Measurements from ENCODE around the gene BID. TPM values are rescaled to one million over a fixed set of nuclear protein-coding genes. Genes with fewer than 3 reads are reported as not detected.

Gene BID
- total RNA-seq, 1 experiment from 2014 or later = 32.5 TPM

DNA sequence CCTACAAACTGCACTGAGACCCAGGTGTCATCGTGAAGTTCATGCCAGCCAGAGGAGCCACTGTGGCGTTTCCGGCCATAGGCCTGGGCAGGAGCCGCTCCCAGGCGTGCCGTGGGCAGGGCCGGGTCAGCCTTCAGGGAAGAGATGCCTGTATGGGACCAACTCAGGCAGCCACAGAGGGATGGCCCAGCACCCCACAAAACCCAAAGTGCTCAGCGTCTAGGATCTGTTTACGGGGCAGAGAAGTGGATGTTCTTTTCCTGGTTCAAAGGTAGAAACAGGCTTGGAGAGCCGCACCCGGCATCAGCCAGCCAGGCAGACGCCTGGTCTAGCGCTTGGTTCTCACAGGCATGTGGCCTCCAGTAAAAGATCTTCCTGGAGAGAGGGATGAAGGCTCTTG is 8.4 kb upstream of the BID start (continued):
- TF ChIP-seq, protein P1, sequence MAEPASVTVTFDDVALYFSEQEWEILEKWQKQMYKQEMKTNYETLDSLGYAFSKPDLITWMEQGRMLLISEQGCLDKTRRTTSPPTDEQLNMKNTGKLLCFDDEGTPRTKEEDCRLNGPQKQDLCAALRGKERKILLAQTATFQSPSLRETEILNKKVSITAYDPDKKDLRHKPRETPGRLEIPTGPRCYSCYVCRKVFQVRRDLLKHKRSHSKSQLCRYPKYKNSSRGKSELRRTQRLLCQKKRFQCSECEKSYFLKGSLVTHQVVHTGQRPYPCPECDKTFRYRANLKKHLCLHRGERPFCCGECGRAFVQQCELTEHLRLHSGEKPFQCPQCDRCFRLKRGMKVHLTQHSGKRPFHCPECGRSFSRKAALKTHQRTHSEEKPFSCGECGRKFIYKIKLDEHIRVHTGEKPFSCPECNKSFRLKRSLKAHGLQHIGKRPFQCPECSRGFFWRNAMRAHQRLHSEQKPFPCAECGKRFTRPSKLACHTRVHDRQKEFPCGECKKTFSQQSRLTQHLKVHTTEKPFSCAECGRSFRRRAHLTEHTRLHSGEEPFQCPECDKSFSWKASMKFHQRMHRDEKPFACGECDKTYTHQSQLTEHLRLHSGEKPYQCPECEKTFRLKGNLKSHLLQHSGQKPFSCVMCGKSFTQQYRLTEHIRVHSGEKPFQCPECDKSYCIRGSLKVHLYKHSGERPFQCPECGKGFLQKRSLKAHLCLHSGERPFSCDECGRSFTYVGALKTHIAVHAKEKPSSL (CRISPR knock-in tag; conservative IDR thresholded peaks at IDR 0.05) = no peak

DNA sequence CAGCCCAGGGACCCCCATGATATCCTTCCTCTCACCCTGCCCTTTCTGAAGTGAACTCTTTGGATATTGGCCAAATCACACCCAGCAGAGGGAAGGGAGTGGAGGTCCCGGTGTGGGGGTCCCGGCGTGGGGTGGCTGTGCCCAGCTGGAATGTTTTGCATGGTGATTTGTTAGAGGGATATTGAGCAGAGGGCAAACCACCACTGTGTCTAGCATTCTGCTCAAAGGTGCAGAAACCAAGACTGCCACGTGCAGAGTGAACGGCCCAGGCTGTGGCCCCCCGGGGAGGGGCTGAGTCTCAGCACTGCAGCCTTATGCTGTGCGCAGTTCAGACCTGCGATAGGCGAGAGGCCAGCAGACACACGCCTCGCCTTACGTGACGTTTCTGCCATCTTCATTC is 7.9 kb upstream of the BID start:
- Mint-ChIP-seq H3K9me3 (no peaks in the 10 kb centered on the region), H3K27me3 (ENCODE audit: low read depth) (no peaks in the 10 kb centered on the region; the same call in 1 of the 2 replicates), H3K4me3 (no peak overlapping the region), H3K36me3 (no peaks in the 10 kb centered on the region), H3K4me1 (peaks cover 23% of the 10 kb centered on the region), H3K27ac (no peak overlapping the region)
- POLR2A ChIA-PET = no interaction called here
- CTCF ChIA-PET = interaction anchor here (1.0 to 5.3 kb wide), 3 partner anchors 28 to 294 kb away, joined by 3 to 51 read pairs (median 5); no protein-coding TSS in a partner anchor
- DNase-seq (ENCODE audit: low spot score) (no peak), ATAC-seq (no peak)
- no peak for TF ChIP-seq ATF1 (CRISPR knock-in tag; IDR thresholded peaks at IDR 0.05)
- TF ChIP-seq MYBL2 (CRISPR knock-in tag; IDR thresholded peaks at IDR 0.05) = no peak
- TF ChIP-seq PREB (CRISPR knock-in tag; IDR thresholded peaks at IDR 0.05; ENCODE audit: borderline replicate concordance) = no peak
- TF ChIP-seq FOXK1 (CRISPR knock-in tag; IDR thresholded peaks at IDR 0.05) = no peak
- TF ChIP-seq, protein P2, sequence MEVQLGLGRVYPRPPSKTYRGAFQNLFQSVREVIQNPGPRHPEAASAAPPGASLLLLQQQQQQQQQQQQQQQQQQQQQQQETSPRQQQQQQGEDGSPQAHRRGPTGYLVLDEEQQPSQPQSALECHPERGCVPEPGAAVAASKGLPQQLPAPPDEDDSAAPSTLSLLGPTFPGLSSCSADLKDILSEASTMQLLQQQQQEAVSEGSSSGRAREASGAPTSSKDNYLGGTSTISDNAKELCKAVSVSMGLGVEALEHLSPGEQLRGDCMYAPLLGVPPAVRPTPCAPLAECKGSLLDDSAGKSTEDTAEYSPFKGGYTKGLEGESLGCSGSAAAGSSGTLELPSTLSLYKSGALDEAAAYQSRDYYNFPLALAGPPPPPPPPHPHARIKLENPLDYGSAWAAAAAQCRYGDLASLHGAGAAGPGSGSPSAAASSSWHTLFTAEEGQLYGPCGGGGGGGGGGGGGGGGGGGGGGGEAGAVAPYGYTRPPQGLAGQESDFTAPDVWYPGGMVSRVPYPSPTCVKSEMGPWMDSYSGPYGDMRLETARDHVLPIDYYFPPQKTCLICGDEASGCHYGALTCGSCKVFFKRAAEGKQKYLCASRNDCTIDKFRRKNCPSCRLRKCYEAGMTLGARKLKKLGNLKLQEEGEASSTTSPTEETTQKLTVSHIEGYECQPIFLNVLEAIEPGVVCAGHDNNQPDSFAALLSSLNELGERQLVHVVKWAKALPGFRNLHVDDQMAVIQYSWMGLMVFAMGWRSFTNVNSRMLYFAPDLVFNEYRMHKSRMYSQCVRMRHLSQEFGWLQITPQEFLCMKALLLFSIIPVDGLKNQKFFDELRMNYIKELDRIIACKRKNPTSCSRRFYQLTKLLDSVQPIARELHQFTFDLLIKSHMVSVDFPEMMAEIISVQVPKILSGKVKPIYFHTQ (CRISPR knock-in tag; IDR thresholded peaks at IDR 0.05) = no peak
- no peak for TF ChIP-seq ELF4 (CRISPR knock-in tag; IDR thresholded peaks at IDR 0.05; ENCODE audit: low read depth)
- TF ChIP-seq, protein P1 (CRISPR knock-in tag; conservative IDR thresholded peaks at IDR 0.05) = no peak
- TF ChIP-seq ATF3 (CRISPR knock-in tag; conservative IDR thresholded peaks at IDR 0.05) = no peak
- no peak for TF ChIP-seq AFF4 (CRISPR knock-in tag; IDR thresholded peaks at IDR 0.05; ENCODE audit: borderline replicate concordance)
- no peak for TF ChIP-seq NFYB (CRISPR knock-in tag; conservative IDR thresholded peaks at IDR 0.05; ENCODE audit: low read depth)
- TF ChIP-seq E2F1 (CRISPR knock-in tag; IDR thresholded peaks at IDR 0.05) = no peak
- TF ChIP-seq ESRRA (CRISPR knock-in tag; IDR thresholded peaks at IDR 0.05; ENCODE audit: borderline replicate concordance) = no peak
- TF ChIP-seq, protein P3, sequence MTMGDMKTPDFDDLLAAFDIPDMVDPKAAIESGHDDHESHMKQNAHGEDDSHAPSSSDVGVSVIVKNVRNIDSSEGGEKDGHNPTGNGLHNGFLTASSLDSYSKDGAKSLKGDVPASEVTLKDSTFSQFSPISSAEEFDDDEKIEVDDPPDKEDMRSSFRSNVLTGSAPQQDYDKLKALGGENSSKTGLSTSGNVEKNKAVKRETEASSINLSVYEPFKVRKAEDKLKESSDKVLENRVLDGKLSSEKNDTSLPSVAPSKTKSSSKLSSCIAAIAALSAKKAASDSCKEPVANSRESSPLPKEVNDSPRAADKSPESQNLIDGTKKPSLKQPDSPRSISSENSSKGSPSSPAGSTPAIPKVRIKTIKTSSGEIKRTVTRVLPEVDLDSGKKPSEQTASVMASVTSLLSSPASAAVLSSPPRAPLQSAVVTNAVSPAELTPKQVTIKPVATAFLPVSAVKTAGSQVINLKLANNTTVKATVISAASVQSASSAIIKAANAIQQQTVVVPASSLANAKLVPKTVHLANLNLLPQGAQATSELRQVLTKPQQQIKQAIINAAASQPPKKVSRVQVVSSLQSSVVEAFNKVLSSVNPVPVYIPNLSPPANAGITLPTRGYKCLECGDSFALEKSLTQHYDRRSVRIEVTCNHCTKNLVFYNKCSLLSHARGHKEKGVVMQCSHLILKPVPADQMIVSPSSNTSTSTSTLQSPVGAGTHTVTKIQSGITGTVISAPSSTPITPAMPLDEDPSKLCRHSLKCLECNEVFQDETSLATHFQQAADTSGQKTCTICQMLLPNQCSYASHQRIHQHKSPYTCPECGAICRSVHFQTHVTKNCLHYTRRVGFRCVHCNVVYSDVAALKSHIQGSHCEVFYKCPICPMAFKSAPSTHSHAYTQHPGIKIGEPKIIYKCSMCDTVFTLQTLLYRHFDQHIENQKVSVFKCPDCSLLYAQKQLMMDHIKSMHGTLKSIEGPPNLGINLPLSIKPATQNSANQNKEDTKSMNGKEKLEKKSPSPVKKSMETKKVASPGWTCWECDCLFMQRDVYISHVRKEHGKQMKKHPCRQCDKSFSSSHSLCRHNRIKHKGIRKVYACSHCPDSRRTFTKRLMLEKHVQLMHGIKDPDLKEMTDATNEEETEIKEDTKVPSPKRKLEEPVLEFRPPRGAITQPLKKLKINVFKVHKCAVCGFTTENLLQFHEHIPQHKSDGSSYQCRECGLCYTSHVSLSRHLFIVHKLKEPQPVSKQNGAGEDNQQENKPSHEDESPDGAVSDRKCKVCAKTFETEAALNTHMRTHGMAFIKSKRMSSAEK (CRISPR knock-in tag; IDR thresholded peaks at IDR 0.05; ENCODE audit: borderline replicate concordance) = no peak

All from WTC11 (cell line).